Omental fat pad (tissue), 4 donors: ENCODE measurements around the gene NME4. TPM values are rescaled to one million over a fixed set of nuclear protein-coding genes. Genes with fewer than 3 reads are reported as not detected.
"Not testable (repeated sequence)": the region's sequence is repeated elsewhere in the genome, so short reads cannot be mapped to it uniquely, and the experiment has no call there.

Experiments
- ATAC-seq: fragments of 150-250 bp; one replicate; pipeline ENCODE4 v1.9.1; 2016; ENCODE audit warnings: mild to moderate bottlenecking, moderate library complexity; ENCODE audit not compliant: low FRiP score
- DNase-seq: peaks from one replicate; pipeline ENCODE4 v3.0.0-alpha.2; 2019; ENCODE audit warnings: low spot score
- total RNA-seq, 4 donors: library from RNA; depleted of rRNA; stranded (reverse); fragments of >200 nt; gene quantifications; one replicate each; pipeline ENCODE4 v1.1.0, GENCODE V29; 2016
- TF ChIP-seq, protein P1 (sequence below), 3 donors: fragments of 450-650 bp; IDR thresholded peaks; one replicate each; pipeline ENCODE4 v1.5.1; 2016 to 2017; ENCODE audit warnings: antibody characterized with exemption in 3 of 3, mild to moderate bottlenecking in 3 of 3, moderate library complexity in 2 of 3

The NME4 gene
- total RNA-seq, 4 donors from 2014 or later = 49.5 to 115 (median 79.3) TPM

DNA sequence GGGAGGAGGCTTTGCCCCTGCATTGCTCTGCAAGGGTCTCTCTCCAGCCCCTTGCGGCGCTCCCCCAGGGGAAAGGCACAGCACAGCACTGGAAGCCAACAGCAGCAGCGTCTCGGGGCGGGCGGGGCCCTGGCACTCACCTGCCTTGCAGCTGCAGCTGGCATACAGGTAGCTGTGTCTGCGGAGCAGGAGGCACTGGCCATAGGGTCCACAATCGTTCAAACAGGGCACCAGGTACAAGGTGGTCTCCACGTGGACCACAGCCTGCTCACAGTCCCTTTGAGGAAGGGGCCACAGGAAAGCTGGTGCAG lies 22.4 kb upstream of the NME4 start:
- TF ChIP-seq, protein P1, sequence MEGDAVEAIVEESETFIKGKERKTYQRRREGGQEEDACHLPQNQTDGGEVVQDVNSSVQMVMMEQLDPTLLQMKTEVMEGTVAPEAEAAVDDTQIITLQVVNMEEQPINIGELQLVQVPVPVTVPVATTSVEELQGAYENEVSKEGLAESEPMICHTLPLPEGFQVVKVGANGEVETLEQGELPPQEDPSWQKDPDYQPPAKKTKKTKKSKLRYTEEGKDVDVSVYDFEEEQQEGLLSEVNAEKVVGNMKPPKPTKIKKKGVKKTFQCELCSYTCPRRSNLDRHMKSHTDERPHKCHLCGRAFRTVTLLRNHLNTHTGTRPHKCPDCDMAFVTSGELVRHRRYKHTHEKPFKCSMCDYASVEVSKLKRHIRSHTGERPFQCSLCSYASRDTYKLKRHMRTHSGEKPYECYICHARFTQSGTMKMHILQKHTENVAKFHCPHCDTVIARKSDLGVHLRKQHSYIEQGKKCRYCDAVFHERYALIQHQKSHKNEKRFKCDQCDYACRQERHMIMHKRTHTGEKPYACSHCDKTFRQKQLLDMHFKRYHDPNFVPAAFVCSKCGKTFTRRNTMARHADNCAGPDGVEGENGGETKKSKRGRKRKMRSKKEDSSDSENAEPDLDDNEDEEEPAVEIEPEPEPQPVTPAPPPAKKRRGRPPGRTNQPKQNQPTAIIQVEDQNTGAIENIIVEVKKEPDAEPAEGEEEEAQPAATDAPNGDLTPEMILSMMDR (IDR thresholded peaks at IDR 0.05) = no peak
- DNase-seq (no peak), ATAC-seq (no peak)

DNA sequence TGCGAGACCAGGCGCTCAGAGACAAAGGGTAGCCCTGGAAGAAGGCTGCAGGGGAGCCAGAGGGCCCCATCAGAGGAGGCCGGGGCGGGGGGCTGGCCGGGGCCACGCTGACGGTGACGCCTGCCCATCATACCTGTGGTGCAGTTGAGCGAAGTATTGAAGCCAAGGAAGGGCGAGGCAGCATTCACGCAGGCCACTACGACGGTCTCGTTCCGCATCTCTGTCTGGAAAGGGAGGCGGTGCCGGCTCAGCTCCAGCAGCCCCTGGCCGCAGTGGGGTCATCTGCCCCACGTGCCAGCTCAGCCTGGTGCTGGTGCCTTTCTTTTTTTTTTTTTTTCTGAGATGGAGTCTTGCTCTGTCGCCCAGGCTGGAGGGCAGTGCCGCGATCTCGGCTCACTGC lies 21.8 kb upstream of the NME4 start:
- ATAC-seq (no peak), DNase-seq (no peak)
- TF ChIP-seq, protein P1 (IDR thresholded peaks at IDR 0.05) = no peak

DNA sequence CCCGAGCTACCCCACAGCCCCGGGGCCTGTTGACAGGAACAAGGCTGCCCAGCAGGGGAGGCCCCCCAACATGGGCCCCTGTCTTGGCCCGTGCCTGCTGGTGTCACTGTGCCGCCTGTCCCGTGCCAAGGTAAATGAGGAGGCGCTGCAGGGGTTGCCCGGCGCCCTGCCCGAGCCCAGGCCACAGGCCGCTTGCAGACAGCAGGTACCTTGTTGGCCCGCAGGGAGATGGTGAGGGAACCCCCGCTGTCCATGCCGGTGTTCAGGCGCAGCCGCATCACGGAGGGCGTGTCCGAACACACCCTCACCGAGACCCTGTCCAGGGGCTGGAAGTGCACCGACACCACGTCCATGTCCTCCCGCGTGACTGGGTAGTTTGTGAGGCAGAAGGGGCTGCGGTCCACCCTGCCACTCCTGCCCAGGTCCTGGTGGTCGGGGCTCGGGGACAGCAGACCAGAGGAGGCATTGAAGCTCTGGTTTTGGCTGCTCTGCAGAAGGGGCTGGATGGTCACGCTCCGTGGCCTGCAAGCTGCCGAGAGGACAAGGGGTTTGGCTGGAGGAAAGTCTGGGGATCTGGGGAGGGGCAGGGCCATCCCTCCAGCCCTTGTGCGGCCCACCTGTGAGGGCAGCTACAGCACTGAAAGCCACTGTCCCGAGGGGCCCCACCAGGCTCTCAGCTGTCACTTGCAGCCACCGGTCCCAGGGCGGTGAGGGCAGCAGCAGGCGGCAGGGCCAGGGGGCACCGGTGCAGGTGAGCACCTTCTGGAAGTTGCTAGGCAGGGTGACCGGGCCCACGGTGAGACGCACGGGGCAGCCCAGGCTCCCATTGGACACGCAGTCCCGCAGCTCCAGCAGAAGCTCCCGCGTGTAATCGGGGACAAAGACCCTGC lies 20.8 kb upstream of the NME4 start:
- TF ChIP-seq, protein P1 (IDR thresholded peaks at IDR 0.05) = no peak
- no peak for DNase-seq
- no peak for ATAC-seq

DNA sequence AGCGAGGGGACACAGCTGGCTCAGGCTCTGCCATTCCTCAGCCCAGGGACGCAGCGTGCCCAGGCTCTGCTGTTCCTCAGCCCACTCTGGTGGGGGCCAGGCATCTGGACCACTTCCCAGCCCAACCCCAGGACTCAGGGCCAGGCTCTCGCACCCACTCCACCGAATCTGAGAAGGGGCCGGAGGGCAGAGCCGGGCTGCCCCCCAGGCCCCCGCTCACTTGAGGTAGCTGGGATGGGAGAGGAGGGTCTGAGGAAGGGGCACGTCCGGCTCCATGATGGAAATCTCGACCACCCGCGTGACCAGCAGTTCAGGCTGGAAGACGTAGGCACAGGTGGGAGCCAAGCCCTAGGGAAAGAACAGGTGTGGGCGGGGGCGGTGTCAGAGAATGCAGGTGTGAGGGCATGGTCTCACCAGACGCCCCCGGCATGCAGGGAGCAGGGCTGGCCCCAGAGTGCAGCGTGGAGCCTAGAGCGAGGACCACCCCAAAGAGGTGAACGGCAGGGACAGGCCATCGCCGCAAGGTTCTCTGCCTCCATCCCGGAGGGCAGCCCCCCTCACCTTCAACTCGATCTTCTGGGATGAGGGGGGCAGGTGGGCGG lies 20.1 kb upstream of the NME4 start:
- ATAC-seq (no peak), DNase-seq (no peak)
- TF ChIP-seq, protein P1 (IDR thresholded peaks at IDR 0.05) = no peak

DNA sequence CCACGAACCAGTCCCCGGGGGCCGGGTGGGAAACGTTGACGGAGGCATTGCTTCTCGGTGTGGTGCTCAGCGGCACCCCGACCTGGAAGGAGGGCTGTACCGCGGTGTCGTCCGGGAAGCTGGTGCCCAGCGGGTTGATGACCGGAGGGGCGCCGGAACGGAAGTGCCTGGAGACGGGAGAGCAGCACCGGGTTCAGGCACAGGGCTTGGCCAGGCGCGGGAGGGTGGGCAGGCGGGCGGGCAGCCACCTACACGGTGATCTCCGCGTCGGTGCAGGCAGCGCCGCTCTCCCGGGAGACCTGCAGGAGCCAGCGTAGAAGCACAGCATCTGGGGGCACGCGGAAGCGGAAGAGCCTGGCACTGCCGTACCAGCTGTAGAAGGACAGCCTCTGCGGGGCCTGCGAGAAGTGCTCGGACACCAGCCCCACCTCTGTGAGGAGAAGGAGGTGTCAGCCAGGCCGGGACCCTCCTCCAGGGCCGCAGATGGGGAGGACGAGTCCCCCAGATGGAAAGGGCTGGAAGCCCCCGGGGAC lies 19.5 kb upstream of the NME4 start:
- TF ChIP-seq, protein P1 (IDR thresholded peaks at IDR 0.05) = no peak
- ATAC-seq (no peak), DNase-seq (no peak)

DNA sequence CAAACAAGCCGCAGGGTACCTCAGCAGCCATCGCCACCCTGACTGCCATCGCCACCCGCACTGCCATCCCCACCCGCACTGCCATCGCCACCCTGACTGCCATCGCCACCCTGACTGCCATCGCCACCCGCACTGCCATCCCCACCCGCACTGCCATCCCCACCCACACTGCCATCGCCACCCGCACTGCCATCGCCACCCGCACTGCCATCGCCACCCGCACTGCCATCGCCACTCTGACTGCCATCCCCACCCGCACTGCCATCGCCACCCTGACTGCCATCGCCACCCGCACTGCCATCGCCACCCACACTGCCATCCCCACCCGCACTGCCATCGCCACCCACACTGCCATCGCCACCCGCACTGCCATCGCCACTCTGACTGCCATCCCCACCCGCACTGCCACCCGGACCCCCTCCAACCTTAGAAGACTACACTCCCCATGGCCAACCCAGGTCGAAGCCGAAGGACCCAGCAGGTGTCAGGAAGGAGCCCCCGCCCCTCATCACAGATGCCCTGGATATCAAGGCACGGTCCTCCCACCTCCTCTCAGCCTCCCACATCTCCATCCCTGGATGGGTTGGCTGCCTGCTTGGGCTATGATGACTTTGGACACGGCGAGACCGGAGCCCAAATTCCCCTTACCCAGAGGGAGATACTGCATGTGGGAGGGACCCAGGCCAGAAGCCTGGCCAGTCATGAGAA lies 18.7 kb upstream of the NME4 start:
- not testable (repeated sequence) for DNase-seq, ATAC-seq

DNA sequence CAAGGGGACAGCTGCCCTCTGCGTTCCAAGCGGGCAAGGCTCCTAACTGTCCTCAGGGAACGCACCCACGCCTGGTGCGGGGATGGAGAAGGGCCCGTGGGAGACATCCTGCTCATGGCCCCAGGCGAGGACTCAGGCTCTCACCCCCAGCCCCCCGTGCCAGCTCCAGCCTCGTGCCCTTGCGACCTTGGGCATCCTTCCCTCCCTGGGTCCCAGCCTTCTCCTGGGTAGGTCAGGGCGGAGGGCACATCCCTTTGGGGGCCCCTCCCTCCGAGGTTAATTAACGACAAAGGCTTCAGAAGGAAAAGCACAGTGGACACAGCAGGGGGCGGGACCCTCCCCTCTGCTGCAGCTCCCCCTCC lies 18.2 kb upstream of the NME4 start:
- ATAC-seq (no peak), DNase-seq (no peak)
- TF ChIP-seq, protein P1 (IDR thresholded peaks at IDR 0.05) = no peak
